ENCODE data around the gene PPID. TPM values are rescaled to one million over a fixed set of nuclear protein-coding genes. Genes with fewer than 3 reads are reported as not detected.

The PPID gene
- total RNA-seq, 4 donors from 2014 or later, result 30.1 to 81.8 (median 40.6) TPM

DNA sequence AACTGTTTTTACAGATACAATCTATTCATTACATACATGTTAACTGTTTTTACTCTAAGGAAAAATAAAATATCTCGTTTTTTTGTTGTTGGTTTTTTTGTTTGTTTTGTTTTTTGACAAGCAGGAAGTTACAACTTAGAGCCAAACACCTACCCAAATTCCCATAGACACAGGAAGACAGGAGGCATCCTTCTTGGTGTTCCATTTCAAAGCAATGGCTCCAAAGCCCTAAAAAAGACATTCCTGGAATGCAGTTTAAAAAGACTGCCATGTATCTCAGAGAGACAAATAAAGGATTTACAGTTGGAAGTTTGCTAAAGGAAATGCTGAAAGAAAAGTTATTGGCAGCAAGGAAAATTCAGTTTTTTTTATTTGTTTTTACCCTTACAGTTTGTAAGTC lies 34.4 kb downstream of the PPID start:
- no peak for TF ChIP-seq POLR2A (IDR thresholded peaks at IDR 0.05)
- TF ChIP-seq CTCF (IDR thresholded peaks at IDR 0.05 in 4 of 5, conservative IDR thresholded peaks at IDR 0.05 in 1 of 5), result no peak
- intact Hi-C loops (cut with DNase I; ENCODE audit: low total_unique reads), result no loop called here
- ATAC-seq, result no peak
- Histone ChIP-seq H3K9me3 (no peaks in the 10 kb centered on the region), H3K27me3 (no peaks in the 10 kb centered on the region), H3K27ac (no peak overlapping the region), H3K4me3 (no peak overlapping the region), H3K36me3 (peaks cover 8 to 64% of the 10 kb centered on the region in 2 donors), H3K4me1 (no peaks in the 10 kb centered on the region)
- no peak for DNase-seq
- in situ Hi-C loops (cut with MboI; ENCODE audit: low sequenced_read_pairs in 4 of 4), result no loop called here

- no peaks in the 10 kb centered on the region for H3K27me3 ChIP-seq
- no peaks in the 10 kb centered on the region for H3K9me3 ChIP-seq
- H3K4me1 ChIP-seq, result peaks cover 0 to 5% of the 10 kb centered on the region in 2 donors
- no peak overlapping the region for H3K4me3 ChIP-seq
- peaks cover 0 to 35% of the 10 kb centered on the region in 2 donors for H3K36me3 ChIP-seq
- TF ChIP-seq CTCF (IDR thresholded peaks at IDR 0.05 in 4 of 5, conservative IDR thresholded peaks at IDR 0.05 in 1 of 5), result no peak
- TF ChIP-seq POLR2A (IDR thresholded peaks at IDR 0.05), result no peak
- in situ Hi-C loops (cut with MboI; ENCODE audit: low sequenced_read_pairs in 4 of 4), result no loop called here
- no peak for DNase-seq
- H3K27ac ChIP-seq, result peak overlapping the region in 2 of 4 donors; percentile 7 to 15
- intact Hi-C loops (cut with DNase I; ENCODE audit: low total_unique reads), result no loop called here
- ATAC-seq, result peak in 1 of 2 donors; percentile 73
Measured at GRCh38 chr4:158682066-158682465, 41.1 kb downstream of the PPID start.

DNA sequence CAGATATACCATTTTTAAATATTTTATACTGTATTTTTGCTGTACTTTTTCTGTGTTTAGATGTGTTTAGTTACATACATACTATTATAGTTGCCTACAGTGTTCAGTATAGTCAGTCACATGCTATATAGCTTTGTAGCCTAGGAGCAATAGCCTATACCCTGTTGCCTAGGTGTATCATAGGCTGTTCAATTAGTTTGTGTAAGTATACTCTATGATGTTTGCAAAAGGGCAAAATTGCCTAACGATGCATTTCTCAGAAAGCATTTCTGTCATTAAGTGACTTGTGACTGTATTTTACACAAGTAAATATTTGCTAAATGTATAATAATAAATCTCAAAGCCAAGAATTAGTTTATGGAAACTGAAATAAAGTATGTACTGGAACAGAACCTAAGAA lies 41.6 kb downstream of the PPID start:
- TF ChIP-seq CTCF (IDR thresholded peaks at IDR 0.05 in 4 of 5, conservative IDR thresholded peaks at IDR 0.05 in 1 of 5), result no peak
- TF ChIP-seq POLR2A (IDR thresholded peaks at IDR 0.05), result no peak
- H3K27ac ChIP-seq, result no peak overlapping the region
- in situ Hi-C loops (cut with MboI; ENCODE audit: low sequenced_read_pairs in 4 of 4), result no loop called here
- H3K36me3 ChIP-seq, result peaks cover 0 to 31% of the 10 kb centered on the region in 2 donors
- H3K4me3 ChIP-seq, result no peak overlapping the region
- no peaks in the 10 kb centered on the region for H3K27me3 ChIP-seq
- peaks cover 0 to 5% of the 10 kb centered on the region in 2 donors for H3K4me1 ChIP-seq
- DNase-seq (no peak), ATAC-seq (no peak)
- intact Hi-C loops (cut with DNase I; ENCODE audit: low total_unique reads), result no loop called here
- H3K9me3 ChIP-seq, result no peaks in the 10 kb centered on the region

DNA sequence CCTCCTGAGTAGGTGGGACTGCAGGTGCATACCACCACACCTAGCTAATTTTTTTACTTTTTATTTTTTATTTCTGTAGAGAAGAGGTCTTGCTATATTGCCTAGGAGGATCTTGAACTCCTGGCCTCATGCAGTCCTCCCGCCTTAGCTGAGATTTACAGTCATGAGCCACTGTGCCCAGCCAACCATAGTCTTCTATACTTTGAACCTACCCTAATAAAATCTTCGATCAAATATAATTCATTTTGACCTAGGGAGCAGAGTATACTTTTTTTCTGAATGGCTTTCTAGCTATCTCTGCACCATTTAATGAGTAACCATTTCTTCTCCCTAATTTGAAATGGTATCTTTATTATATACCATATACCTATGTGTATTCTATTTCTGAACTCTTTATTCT lies 44.4 kb downstream of the PPID start:
- no peak for ATAC-seq
- H3K27me3 ChIP-seq, result no peaks in the 10 kb centered on the region
- intact Hi-C loops (cut with DNase I; ENCODE audit: low total_unique reads), result no loop called here

More for the DNA sequence above, 44.4 kb downstream of the PPID start:
- Histone ChIP-seq H3K27ac (no peak overlapping the region), H3K4me3 (no peak overlapping the region), H3K9me3 (no peaks in the 10 kb centered on the region), H3K4me1 (peaks cover under 1 to 10% of the 10 kb centered on the region in 2 donors), H3K36me3 (peaks cover 0 to 8% of the 10 kb centered on the region in 2 donors)
- in situ Hi-C loops (cut with MboI; ENCODE audit: low sequenced_read_pairs in 4 of 4), result loop anchor here in 1 of 4 donors (10.0 kb wide), 1 partner anchor 46 kb away; the partner anchor contains the start of gene PPID
- no peak for TF ChIP-seq CTCF (IDR thresholded peaks at IDR 0.05 in 4 of 5, conservative IDR thresholded peaks at IDR 0.05 in 1 of 5)
- no peak for TF ChIP-seq POLR2A (IDR thresholded peaks at IDR 0.05)
- no peak for DNase-seq
